HCT116 (cell line): ENCODE data around the gene CYP3A4.

Experiments used
- CEBPB ChIP-seq: IDR thresholded peaks from 2 replicates; pipeline ENCODE4 v1.6.1; 2012; ENCODE audit warnings: low read depth
- CTCF ChIP-seq, 3 experiments: fragments of 200-600 bp in 1 of 3; sonication (generic) in 1 of 3; IDR thresholded peaks in 2 of 3; conservative IDR thresholded peaks in 1 of 3; 2 replicates each; pipeline ENCODE4 v1.5.1; 2012 to 2017; ENCODE audit warnings: low read depth in 2 of 3, low read length in 2 of 3, antibody characterized with exemption in 1 of 3, borderline replicate concordance in 1 of 3, control low read depth in 1 of 3, mild to moderate bottlenecking in 1 of 3, mixed read lengths in 1 of 3, mixed run types in 1 of 3, moderate library complexity in 1 of 3; ENCODE audit not compliant: insufficient read depth in 1 of 3
- EGR1 ChIP-seq: IDR thresholded peaks from 2 replicates; pipeline ENCODE4 v1.6.1; 2012; ENCODE audit warnings: low read depth
- EZH2 ChIP-seq: fragments of 200-600 bp; sonication (generic); IDR thresholded peaks from 2 replicates; pipeline ENCODE4 v1.6.1; 2017; ENCODE audit warnings: antibody characterized with exemption, mixed run types
- EZH2phosphoT487 ChIP-seq: fragments of 200-600 bp; IDR thresholded peaks from 2 replicates; pipeline ENCODE4 v1.6.1; 2018; ENCODE audit warnings: antibody characterized with exemption, borderline replicate concordance
- JUND ChIP-seq: IDR thresholded peaks from 2 replicates; pipeline ENCODE4 v1.6.1; 2012
- POLR2A ChIP-seq: IDR thresholded peaks from 2 replicates; pipeline ENCODE4 v1.7.0; 2011; ENCODE audit warnings: borderline replicate concordance; ENCODE audit not compliant: insufficient read depth, insufficient read length; ENCODE audit errors: extremely low read depth
- POLR2AphosphoS5 ChIP-seq: IDR thresholded peaks from 2 replicates; pipeline ENCODE4 v1.6.1; 2011; ENCODE audit warnings: mild to moderate bottlenecking, low read depth, low read length, moderate library complexity
- RAD21 ChIP-seq: IDR thresholded peaks from 2 replicates; pipeline ENCODE4 v1.6.1; 2012; ENCODE audit warnings: low read depth, mild to moderate bottlenecking
- REST ChIP-seq: IDR thresholded peaks from 2 replicates; pipeline ENCODE4 v1.6.1; 2012; ENCODE audit warnings: low read depth
- SIN3A ChIP-seq: IDR thresholded peaks from 2 replicates; pipeline ENCODE4 v1.6.1; 2012; ENCODE audit warnings: low read depth
- SRF ChIP-seq: IDR thresholded peaks from 2 replicates; pipeline ENCODE4 v1.6.1; 2012; ENCODE audit warnings: low read depth
- YY1 ChIP-seq: IDR thresholded peaks from 2 replicates; pipeline ENCODE4 v1.6.1; 2011; ENCODE audit warnings: low read length, low read depth, moderate library complexity, mild to moderate bottlenecking; ENCODE audit not compliant: insufficient replicate concordance; ENCODE audit errors: extremely low read depth
- ZBTB33 ChIP-seq: IDR thresholded peaks from 2 replicates; pipeline ENCODE4 v1.6.1; 2011; ENCODE audit warnings: mild to moderate bottlenecking, low read length, moderate library complexity; ENCODE audit not compliant: insufficient replicate concordance; ENCODE audit errors: extremely low read depth

- no peak for TF ChIP-seq CTCF (IDR thresholded peaks at IDR 0.05 in 2 of 3, conservative IDR thresholded peaks at IDR 0.05 in 1 of 3; ENCODE audit: borderline replicate concordance in 1 of 3, insufficient read depth in 1 of 3, low read depth in 2 of 3, low read length in 2 of 3)
- TF ChIP-seq ZBTB33, result no peak
- TF ChIP-seq EZH2phosphoT487, result no peak
- TF ChIP-seq POLR2A, result no peak
- no peak for TF ChIP-seq EGR1
- TF ChIP-seq EZH2, result no peak
- no peak for TF ChIP-seq REST
- no peak for TF ChIP-seq POLR2AphosphoS5
- no peak for TF ChIP-seq CEBPB
- TF ChIP-seq YY1, result no peak
- TF ChIP-seq SRF, result no peak
- no peak for TF ChIP-seq RAD21
- TF ChIP-seq SIN3A, result no peak
- TF ChIP-seq JUND, result no peak
Measured at GRCh38 chr7:99740573-99741440, 43.2 kb downstream of the CYP3A4 start.
